Body of pancreas (tissue), 4 donors: ENCODE results near the gene IRF3. TPM values are rescaled to one million over a fixed set of nuclear protein-coding genes. Genes with fewer than 3 reads are reported as not detected.

Experiments
- ATAC-seq: fragments of 150-250 bp; one replicate; pipeline ENCODE4 v1.9.1; 2016
- DNase-seq, 4 donors: peaks; one replicate each; pipeline ENCODE4 v3.0.0-alpha.2; 2019
- H3K27ac ChIP-seq, 4 donors: fragments of 200-600 bp; sonication (generic); 1 replicate in 3 of 4; 2 replicates in 1 of 4; pipeline versions ENCODE4 v1.5.1 to v1.6.1; 2016 to 2019; ENCODE audit warnings: mild to moderate bottlenecking in 1 of 4, mixed read lengths in 1 of 4, moderate library complexity in 1 of 4
- H3K27me3 ChIP-seq, 2 donors: fragments of 200-600 bp; sonication (generic); one replicate each; pipeline ENCODE4 v1.6.0; 2016; ENCODE audit warnings: mild to moderate bottlenecking in 1 of 2
- H3K36me3 ChIP-seq, 2 donors: fragments of 200-600 bp; sonication (generic); replicated peaks in 1 of 2; 2 replicates each; pipeline ENCODE4 v1.5.1; 2016; ENCODE audit warnings: low read depth in 2 of 2; ENCODE audit not compliant: insufficient read depth in 1 of 2
- H3K4me1 ChIP-seq: fragments of 200-600 bp; sonication (generic); one replicate; pipeline ENCODE4 v1.6.0; 2016
- H3K4me3 ChIP-seq, 2 donors: fragments of 200-600 bp; sonication (generic); 1 replicate in 1 of 2; 2 replicates in 1 of 2; pipeline ENCODE4 v1.5.1; 2016 to 2019
- H3K9me3 ChIP-seq, 3 donors: fragments of 200-600 bp; sonication (generic); 1 replicate in 2 of 3; 2 replicates in 1 of 3; pipeline ENCODE4 v1.5.1; 2016
- CTCF ChIP-seq, 7 experiments: fragments of 450-650 bp in 4 of 7; fragments of 200-600 bp in 3 of 7; sonication (generic) in 3 of 7; IDR thresholded peaks; one replicate each; pipeline ENCODE4 v1.5.1; 2016 to 2019; ENCODE audit warnings: antibody characterized with exemption in 7 of 7
- POLR2A ChIP-seq, 3 donors: fragments of 450-650 bp; IDR thresholded peaks; one replicate each; pipeline ENCODE4 v1.6.1; 2016; ENCODE audit warnings: antibody characterized with exemption in 3 of 3, mild to moderate bottlenecking in 2 of 3
- WGBS, 2 donors: methylation state at CpG; one replicate each; pipeline ENCODE4 v1.1.5; 2017; 5-methylcytosine and 5-hydroxymethylcytosine counted together
- intact Hi-C: fragments of 100-400 bp; cut with DNase I; formaldehyde crosslinking; loops from one replicate; pipeline ENCODE4 v1.15.1; 2023
- total RNA-seq, 2 donors: library from RNA; depleted of rRNA; stranded (reverse); fragments of >200 nt; gene quantifications; one replicate each; pipeline ENCODE4 v1.1.0, GENCODE V29; 2016

The IRF3 gene
- total RNA-seq, 2 donors from 2014 or later, result 46.7 to 134 TPM

- Histone ChIP-seq H3K4me3 (no peak overlapping the region), H3K27me3 (no peaks in the 10 kb centered on the region), H3K27ac (no peak overlapping the region), H3K9me3 (no peaks in the 10 kb centered on the region), H3K4me1 (no peaks in the 10 kb centered on the region), H3K36me3 (peaks cover 3 to 29% of the 10 kb centered on the region in 2 donors)
- WGBS, 2 donors, result 96% methylated on average over 104 to 106 of the region's 110 CpGs
- intact Hi-C loops, result no loop called here
- DNase-seq, result no peak
- no peak for TF ChIP-seq CTCF (IDR thresholded peaks at IDR 0.05)
- no peak for TF ChIP-seq POLR2A (IDR thresholded peaks at IDR 0.05)
- no peak for ATAC-seq
Observed at GRCh38 chr19:49651820-49652550, 13.7 kb downstream of the IRF3 start.

GRCh38 chr19:49651029-49651819, 14.4 kb downstream of the IRF3 start:
- intact Hi-C loops, result no loop called here
- no peak for TF ChIP-seq CTCF (IDR thresholded peaks at IDR 0.05)
- Histone ChIP-seq H3K36me3 (peaks cover 3 to 26% of the 10 kb centered on the region in 2 donors), H3K4me3 (no peak overlapping the region), H3K9me3 (no peaks in the 10 kb centered on the region), H3K4me1 (no peaks in the 10 kb centered on the region), H3K27me3 (no peaks in the 10 kb centered on the region), H3K27ac (no peak overlapping the region)
- DNase-seq (no peak), ATAC-seq (no peak)
- WGBS, 2 donors, result 92 to 96% methylated on average over 23 to 59 of the region's 72 CpGs

- H3K36me3 ChIP-seq, result peaks cover 3 to 6% of the 10 kb centered on the region in 2 donors
- no peak for TF ChIP-seq POLR2A (IDR thresholded peaks at IDR 0.05)
- no peak for TF ChIP-seq CTCF (IDR thresholded peaks at IDR 0.05)
- no peaks in the 10 kb centered on the region for H3K27me3 ChIP-seq
- intact Hi-C loops, result no loop called here
- H3K4me3 ChIP-seq, result no peak overlapping the region
- no peaks in the 10 kb centered on the region for H3K9me3 ChIP-seq
- ATAC-seq, result no peak
- no peak for DNase-seq
- H3K27ac ChIP-seq, result no peak overlapping the region
- H3K4me1 ChIP-seq, result peaks cover 23% of the 10 kb centered on the region
- WGBS, 2 donors, result 89 to 92% methylated on average over 17 of the region's 17 CpGs
Observed at GRCh38 chr19:49646586-49646985, 19.1 kb downstream of the IRF3 start.

DNA sequence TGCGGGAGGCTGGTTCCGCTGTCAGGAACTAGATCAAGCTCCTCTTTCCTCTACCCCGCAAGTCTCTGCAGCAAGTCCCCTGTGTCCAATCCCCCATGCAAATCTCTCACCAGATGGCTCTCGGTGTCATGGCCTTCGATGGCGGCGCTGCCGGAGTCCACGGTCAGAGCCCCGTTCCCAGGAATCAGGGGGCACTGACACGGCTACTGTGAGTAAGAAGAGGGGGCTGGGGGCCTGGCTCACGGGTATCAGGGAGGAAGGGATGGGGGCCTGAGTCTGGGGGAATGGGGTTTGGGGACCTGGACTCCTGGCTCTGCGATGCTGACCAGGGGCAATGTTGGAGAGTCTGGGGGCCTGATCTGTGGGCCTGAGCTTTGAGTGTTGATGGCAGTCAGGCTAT, 19.7 kb downstream of the IRF3 start:
- Histone ChIP-seq H3K27ac (no peak overlapping the region), H3K27me3 (no peaks in the 10 kb centered on the region), H3K4me3 (no peak overlapping the region), H3K9me3 (no peaks in the 10 kb centered on the region), H3K36me3 (peaks cover 0 to 4% of the 10 kb centered on the region in 2 donors), H3K4me1 (peaks cover 28% of the 10 kb centered on the region)
- intact Hi-C loops, result no loop called here
- DNase-seq (no peak), ATAC-seq (no peak)
- TF ChIP-seq CTCF (IDR thresholded peaks at IDR 0.05) (no peak), POLR2A (IDR thresholded peaks at IDR 0.05) (no peak)
- WGBS, 2 donors, result 82 to 91% methylated on average over 8 to 13 of the region's 13 CpGs
